ENCODE data around the gene MRPL48. TPM values are rescaled to one million over a fixed set of nuclear protein-coding genes. Genes with fewer than 3 reads are reported as not detected.

MRPL48 gene
- polyA plus RNA-seq, 2 of the 4 experiments (the other 2 are of a cell fraction), result 57.2 to 103 TPM

DNA sequence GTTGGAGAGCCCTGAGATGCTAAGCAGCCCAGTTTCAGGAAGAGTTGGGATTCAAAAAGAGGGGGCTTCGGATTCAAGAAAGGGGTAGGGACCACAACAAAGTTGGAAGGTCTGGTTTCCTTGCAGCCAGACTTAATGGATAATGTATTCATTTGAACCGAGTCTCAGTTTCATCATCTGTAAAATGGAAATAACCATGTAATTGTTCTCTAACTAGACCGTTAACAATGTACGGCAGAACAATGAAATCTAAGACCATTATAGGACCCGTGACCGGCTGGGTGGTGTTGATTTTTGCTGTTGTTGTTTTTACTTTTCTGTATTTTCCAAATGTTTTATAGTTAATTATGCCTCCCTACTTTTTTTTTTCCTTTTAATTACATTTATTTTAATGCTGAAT, 6.4 kb upstream of the MRPL48 start:
- Histone ChIP-seq H3K4me3 (no peak overlapping the region), H3K4me1 (peaks cover 25% of the 10 kb centered on the region; the same call in 2 of the 3 replicates), H3K9me3 (no peaks in the 10 kb centered on the region), H3K27ac (peak overlapping the region in 1 of 2 experiments; percentile 91; a peak in 2 of 6 replicates), H3K4me2 (no peak overlapping the region)
- DNase-seq (ENCODE audit: low read depth in 1 of 2, low spot score in 1 of 2) (no peak), FAIRE-seq (no peak), ATAC-seq (no peak)
- POLR2A ChIA-PET, result no interaction called here
- CTCF ChIA-PET, result interaction anchor here (1.3 kb wide), 1 partner anchor 13 kb away, joined by 4 read pairs; no protein-coding TSS in a partner anchor
- 93% methylated on average over 6 of the region's 6 CpGs for WGBS (ENCODE audit: missing lambda C conversion rate)
- TF ChIP-seq NFE2L2 (conservative IDR thresholded peaks at IDR 0.05; ENCODE audit: low read length), result no peak
- TF ChIP-seq HOXA7 (CRISPR knock-in tag; IDR thresholded peaks at IDR 0.05), result no peak
- no peak for TF ChIP-seq TFCP2L1 (CRISPR knock-in tag; IDR thresholded peaks at IDR 0.05)
- no peak for TF ChIP-seq JUN (IDR thresholded peaks at IDR 0.05)
- no peak for TF ChIP-seq TP53 (CRISPR knock-in tag; IDR thresholded peaks at IDR 0.05)
- TF ChIP-seq RFX5 (IDR thresholded peaks at IDR 0.05), result no peak
- no peak for TF ChIP-seq HOXB13 (CRISPR knock-in tag; IDR thresholded peaks at IDR 0.05; ENCODE audit: low read depth)
- TF ChIP-seq ZSCAN20 (CRISPR knock-in tag; IDR thresholded peaks at IDR 0.05), result no peak
- TF ChIP-seq EHF (CRISPR knock-in tag; IDR thresholded peaks at IDR 0.05), result no peak

- H3K27ac ChIP-seq, result peak overlapping the region; percentile 65 to 70; a peak in 4 of 6 replicates
- WGBS (ENCODE audit: missing lambda C conversion rate), result 91% methylated on average over 5 of the region's 5 CpGs
- FAIRE-seq (no peak), ATAC-seq (no peak), DNase-seq (ENCODE audit: low read depth in 1 of 2, low spot score in 1 of 2) (no peak)
- H3K4me3 ChIP-seq, result no peak overlapping the region
- H3K4me2 ChIP-seq, result no peak overlapping the region
- H3K9me3 ChIP-seq, result no peaks in the 10 kb centered on the region
- TF ChIP-seq ZNF302 (CRISPR knock-in tag; IDR thresholded peaks at IDR 0.05) (no peak), TP53 (CRISPR knock-in tag; IDR thresholded peaks at IDR 0.05) (no peak), HDAC2 (IDR thresholded peaks at IDR 0.05) (no peak), JUNB (IDR thresholded peaks at IDR 0.05) (no peak), KDM5A (IDR thresholded peaks at IDR 0.05) (no peak), FOXS1 (CRISPR knock-in tag; IDR thresholded peaks at IDR 0.05) (no peak), RFX5 (IDR thresholded peaks at IDR 0.05) (no peak), MYC (IDR thresholded peaks at IDR 0.05; ENCODE audit: borderline replicate concordance, low read length) (no peak)
- peaks cover 28% of the 10 kb centered on the region; the same call in 2 of the 3 replicates for H3K4me1 ChIP-seq
- POLR2A ChIA-PET, result interaction anchor here (1.1 to 1.3 kb wide), 2 partner anchors 23 kb away, joined by 4 to 7 read pairs; partner anchors contain the start of gene RAB6A
- CTCF ChIA-PET, result interaction anchor here (1.1 kb wide), 1 partner anchor 147 kb away, joined by 3 read pairs; no protein-coding TSS in a partner anchor
Measured at GRCh38 chr11:73783483-73784020, 4.1 kb upstream of the MRPL48 start.

DNA sequence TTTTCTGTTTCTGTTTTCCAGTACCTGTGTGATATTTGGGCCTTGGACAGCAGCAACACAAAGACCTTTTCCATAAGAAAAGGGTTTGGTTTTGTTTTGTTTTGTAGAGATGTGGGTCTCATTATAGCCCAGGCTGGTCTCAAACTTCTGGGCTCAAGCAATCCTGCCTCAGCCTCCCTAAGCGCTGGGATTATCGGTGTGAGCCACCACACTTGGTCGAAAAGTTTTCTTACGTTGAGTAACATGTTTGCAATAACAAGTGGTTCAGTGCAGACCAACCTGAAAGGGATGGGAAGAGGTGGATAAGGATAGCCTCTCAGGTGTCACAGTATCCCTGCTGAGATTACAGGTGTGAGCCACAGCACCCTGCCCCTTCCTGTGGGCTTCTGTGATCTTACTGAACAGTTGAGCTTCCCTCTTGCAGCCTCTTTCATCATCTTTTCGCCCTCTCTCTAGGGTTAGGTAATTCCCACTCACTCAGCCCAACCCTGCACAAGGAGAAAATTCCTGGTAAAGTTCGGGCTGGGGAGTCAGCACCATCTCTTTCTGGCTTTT, 3.5 kb upstream of the MRPL48 start:
- FAIRE-seq (no peak), ATAC-seq (no peak), DNase-seq (ENCODE audit: low read depth in 1 of 2, low spot score in 1 of 2) (peak in 1 of 2 experiments; percentile 44)
- 79% methylated on average over 6 of the region's 6 CpGs for WGBS (ENCODE audit: missing lambda C conversion rate)
- ChIA-PET POLR2A (interaction anchor here (1.3 kb wide), 1 partner anchor 24 kb away, joined by 7 read pairs; the partner anchor contains the start of gene RAB6A), CTCF (interaction anchor here (0.9 kb wide), 1 partner anchor 13 kb away, joined by 4 read pairs; no protein-coding TSS in a partner anchor)
- peak overlapping the region; percentile 65 to 70; a peak in 5 of 6 replicates for H3K27ac ChIP-seq
- no peaks in the 10 kb centered on the region for H3K9me3 ChIP-seq
- peaks cover 32% of the 10 kb centered on the region; the same call in 2 of the 3 replicates for H3K4me1 ChIP-seq
- TF ChIP-seq JUN (IDR thresholded peaks at IDR 0.05) (peak in 1 of 2 experiments; percentile 18; a peak in 1 of 5 replicates), CTCF (IDR thresholded peaks at IDR 0.05) (no peak), ZC3H11A (IDR thresholded peaks at IDR 0.05) (no peak), HOXB5 (CRISPR knock-in tag; IDR thresholded peaks at IDR 0.05) (no peak), CEBPB (IDR thresholded peaks at IDR 0.05) (peak in 1 of 2 experiments; percentile 58; a peak in 3 of 4 replicates), ZNF302 (CRISPR knock-in tag; IDR thresholded peaks at IDR 0.05) (no peak), CHD4 (IDR thresholded peaks at IDR 0.05; ENCODE audit: borderline replicate concordance) (no peak), BHLHE40 (IDR thresholded peaks at IDR 0.05; ENCODE audit: low read depth, low read length) (no peak)
- no peak overlapping the region for H3K4me3 ChIP-seq
- H3K4me2 ChIP-seq, result peak overlapping the region; percentile 41; the same call in 2 of the 3 replicates

Data from A549 (cell line).